HPDE6-E6E7 (cell line): ENCODE results near the gene KRTAP27-1.
A peak's percentile ranks its signal among the peaks of the same experiment; 100 is the strongest.

Source experiments
- DNase-seq: peaks from one replicate; pipeline ENCODE4 v3.0.0; 2011; ENCODE audit warnings: missing footprints; ENCODE audit errors: extremely low spot score

KRTAP27-1 gene

GRCh38 chr21:30337276-30337744 lies at the start of gene KRTAP27-1:
Gene KRTAP27-1 (minus strand): TSS chr21:30337694. CDS start chr21:30337668, 26 bp downstream.
- no peak for DNase-seq

DNA sequence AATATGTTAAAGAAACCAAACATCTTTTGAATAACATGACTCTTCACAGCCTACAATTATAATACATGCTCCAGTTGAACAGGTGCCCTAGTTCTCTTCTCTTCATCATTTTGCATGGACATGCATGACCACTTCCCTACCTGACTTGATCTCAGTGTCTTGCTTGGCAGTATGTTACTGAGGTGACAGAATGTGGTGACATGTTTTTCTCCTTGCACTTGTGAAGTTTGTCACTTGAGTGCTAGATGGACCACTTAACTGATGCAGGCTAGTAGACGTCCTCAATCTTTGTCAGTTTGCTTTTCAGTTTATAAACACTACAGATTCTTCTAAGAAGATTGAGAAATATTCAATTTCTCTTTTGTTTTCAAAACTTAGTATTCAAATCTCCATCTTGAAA lies 44.7 kb upstream of the KRTAP27-1 start:
- no peak for DNase-seq

GRCh38 chr21:30372139-30372770 lies 34.8 kb upstream of the KRTAP27-1 start, which contains the start of gene KRTAP13-2:
Gene KRTAP13-2 (minus strand): TSS chr21:30372271. CDS start chr21:30372213, 58 bp downstream.
- DNase-seq, result no peak

- DNase-seq, result no peak
Measured at GRCh38 chr21:30355906-30356305, 18.4 kb upstream of the KRTAP27-1 start.

GRCh38 chr21:30354308-30355005 lies 17.0 kb upstream of the KRTAP27-1 start:
- DNase-seq, result no peak

DNA sequence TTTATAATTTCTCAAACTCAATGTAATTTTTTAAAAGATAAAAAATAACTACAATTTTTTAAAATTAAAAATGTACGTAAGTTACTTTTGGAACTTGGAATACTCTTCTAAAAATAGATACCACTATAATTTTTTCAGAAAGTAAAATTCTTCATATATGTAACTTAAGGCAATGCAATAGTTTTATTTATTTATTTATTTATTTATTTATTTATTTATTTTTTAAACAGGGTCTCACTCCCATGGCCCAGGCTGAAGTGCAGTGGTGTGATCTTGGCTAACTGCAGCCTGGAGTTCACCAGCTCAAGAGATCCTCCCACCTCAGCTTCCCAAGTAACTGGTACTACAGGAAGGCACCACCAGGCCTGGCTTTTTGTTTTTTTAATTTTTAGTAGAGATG lies 14.0 kb upstream of the KRTAP27-1 start:
- no peak for DNase-seq

GRCh38 chr21:30349572-30349971 lies 12.1 kb upstream of the KRTAP27-1 start:
- DNase-seq, result no peak

- DNase-seq, result no peak
Measured at GRCh38 chr21:30348506-30348905, 11.0 kb upstream of the KRTAP27-1 start, which contains the start of gene KRTAP23-1. Gene KRTAP23-1 (minus strand): TSS chr21:30348606. CDS start chr21:30348606, 0 bp downstream.

- no peak for DNase-seq
Measured at GRCh38 chr21:30345014-30345413, 7.5 kb upstream of the KRTAP27-1 start.

- peak; percentile 34 for DNase-seq
Measured at GRCh38 chr21:30340714-30341573, 3.5 kb upstream of the KRTAP27-1 start.

DNA sequence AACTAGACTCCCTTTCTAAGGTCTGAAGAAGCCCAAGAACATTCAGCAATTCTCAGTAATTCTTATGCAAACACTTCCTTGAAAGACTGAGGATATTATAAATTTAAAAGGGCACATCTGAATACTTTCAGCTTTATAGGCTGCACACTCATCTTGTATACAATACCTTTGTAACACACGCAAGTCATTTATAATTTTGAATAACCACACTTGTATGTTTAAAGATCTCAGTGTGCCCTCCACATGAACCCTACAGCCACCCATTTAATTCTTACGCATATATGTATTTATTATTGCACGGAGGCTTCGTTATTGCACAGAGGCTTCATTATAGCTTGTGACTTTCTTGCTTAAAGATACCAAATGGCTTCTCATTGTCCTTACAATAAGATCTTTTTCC lies 1.2 kb upstream of the KRTAP27-1 start:
- no peak for DNase-seq

- no peak for DNase-seq
Measured at GRCh38 chr21:30337772-30338171, 278 bp upstream of the KRTAP27-1 start.

DNA sequence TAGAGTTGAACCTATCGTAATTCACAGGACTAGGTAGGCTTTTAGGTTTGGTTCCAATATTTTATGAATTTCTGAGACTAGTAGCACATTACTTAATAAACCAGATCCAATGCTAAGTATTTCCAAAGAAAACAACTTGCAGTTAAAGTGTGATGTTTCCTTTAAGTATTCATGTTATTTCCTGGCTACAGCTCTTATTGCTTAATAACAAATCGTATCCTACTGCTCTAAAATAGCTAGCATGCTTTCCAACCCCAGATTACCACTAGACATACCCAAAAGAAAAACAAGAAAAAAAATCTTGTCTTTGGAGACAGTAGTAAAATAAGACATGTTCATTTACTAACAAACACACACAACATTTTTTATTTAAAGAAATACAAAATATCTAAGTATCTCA lies 898 bp downstream of the KRTAP27-1 start:
- no peak for DNase-seq

DNA sequence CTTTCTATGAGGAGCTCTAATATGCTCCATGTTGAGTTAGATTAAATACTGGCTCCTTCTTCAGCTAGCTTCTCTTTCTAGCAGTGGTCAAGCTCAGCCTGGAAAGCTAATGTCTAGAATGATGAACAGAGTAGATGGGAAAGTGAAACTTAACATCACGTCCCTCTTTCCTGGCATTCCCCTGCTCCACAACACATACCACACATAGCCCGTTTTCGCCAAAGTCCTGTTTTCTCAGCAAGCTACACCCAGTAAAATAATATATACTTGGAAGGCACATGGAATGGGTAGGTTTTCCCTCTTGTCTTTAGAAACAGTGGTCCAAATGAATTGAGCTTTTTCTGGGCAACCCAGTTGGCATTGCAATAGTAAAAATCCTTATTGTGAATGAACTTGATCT lies 3.8 kb downstream of the KRTAP27-1 start:
- DNase-seq, result no peak

DNA sequence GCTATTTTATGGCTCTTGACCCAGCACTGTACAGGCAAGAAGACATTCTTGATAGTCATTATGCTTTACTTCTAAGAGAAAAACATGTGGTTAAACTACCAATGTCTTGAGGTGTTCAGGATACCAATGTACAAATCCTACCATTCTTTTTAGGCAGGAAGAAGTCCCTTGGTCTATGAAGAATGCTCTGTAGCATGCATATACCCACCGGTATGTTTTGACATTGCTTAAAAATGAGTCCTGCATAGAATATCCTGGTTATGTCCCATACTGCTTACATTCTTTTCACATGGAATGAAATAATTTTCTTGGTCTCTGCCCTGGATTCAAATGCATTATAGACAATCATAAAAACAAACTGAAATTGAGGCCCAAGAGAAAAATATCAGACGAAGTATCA lies 4.8 kb downstream of the KRTAP27-1 start:
- no peak for DNase-seq

GRCh38 chr21:30329203-30329875 lies 8.2 kb downstream of the KRTAP27-1 start:
- DNase-seq, result no peak

DNA sequence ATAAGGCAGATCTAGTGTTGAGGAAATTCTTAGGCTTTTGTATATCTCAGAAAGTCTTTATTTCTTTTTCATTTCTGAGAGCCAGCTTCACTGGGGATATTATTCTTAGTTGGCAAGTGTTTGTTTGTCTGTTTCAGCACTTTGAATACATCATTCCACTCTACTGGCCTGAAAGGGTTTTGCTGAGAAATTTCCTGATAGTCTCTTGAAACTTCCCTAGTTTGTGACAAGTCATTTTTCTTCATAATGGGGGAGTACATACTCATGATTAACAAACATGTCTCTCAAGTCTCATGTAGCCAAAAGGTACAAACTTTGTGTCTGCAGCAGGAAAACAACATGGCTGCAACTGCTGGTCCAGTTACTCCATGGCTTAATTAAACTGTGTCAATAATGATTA lies 11.1 kb downstream of the KRTAP27-1 start:
- no peak for DNase-seq

GRCh38 chr21:30320215-30320614 lies 17.3 kb downstream of the KRTAP27-1 start, which contains the start of gene KRTAP26-1:
Gene KRTAP26-1 (minus strand): TSS chr21:30320315. CDS start chr21:30320035, 280 bp downstream.
- no peak for DNase-seq

- DNase-seq, result no peak
Measured at GRCh38 chr21:30315701-30316100, 21.8 kb downstream of the KRTAP27-1 start.

DNA sequence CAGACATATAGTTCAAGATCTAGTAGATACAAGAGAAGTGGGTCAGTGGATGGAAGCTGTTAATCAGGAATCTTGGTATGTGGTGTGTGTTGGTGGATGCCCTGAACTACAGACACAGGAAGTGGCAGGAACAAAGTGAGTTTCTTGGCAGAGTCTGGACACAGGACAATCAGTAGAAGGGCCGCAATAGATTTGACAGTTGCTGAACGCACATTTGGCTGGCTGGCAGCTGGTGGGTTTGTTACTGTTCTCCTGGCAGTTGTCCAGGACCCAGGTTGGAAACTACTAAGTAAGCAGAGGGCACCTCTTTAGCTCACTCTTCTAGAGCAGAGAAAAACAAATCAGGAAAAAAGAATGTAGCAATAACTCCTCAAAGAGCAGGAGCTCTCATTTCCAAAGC lies 30.6 kb downstream of the KRTAP27-1 start:
- no peak for DNase-seq

DNA sequence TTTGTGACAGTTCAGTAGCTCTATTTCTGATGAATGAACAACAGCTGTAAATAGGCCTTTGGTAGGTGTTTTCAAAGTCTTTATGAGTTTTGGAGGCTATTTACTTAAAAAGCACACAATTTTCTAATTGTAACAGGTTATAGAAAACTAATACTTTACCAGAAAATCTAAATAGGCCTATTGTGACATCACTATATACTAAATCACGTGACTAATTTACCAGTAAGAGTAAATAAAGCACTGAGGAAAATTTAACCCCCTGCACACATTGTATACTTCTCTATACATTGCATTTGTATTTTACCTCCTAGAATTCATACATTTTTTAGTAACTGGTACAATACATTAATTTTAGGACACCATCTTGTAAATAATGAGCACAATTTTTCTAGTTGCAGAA lies 32.4 kb downstream of the KRTAP27-1 start:
- DNase-seq, result no peak

- DNase-seq, result no peak
Measured at GRCh38 chr21:30289215-30289614, 48.3 kb downstream of the KRTAP27-1 start, which contains the start of gene KRTAP25-1. Gene KRTAP25-1 (minus strand): TSS chr21:30289514. CDS start chr21:30289490, 24 bp downstream.
